Tibial nerve (tissue), 4 donors: Measurements from ENCODE around the gene RNF217. TPM values are rescaled to one million over a fixed set of nuclear protein-coding genes. Genes with fewer than 3 reads are reported as not detected.

ENCODE experiments used
- DNase-seq, 2 donors: peaks; one replicate each; pipeline ENCODE4 v3.0.0-alpha.2; 2019; ENCODE audit warnings: low spot score in 2 of 2
- H3K27ac ChIP-seq, 4 donors: fragments of 200-600 bp; sonication (generic) in 3 of 4; one replicate each; pipeline ENCODE4 v1.5.1; 2017 to 2019; ENCODE audit warnings: mild to moderate bottlenecking in 1 of 4
- H3K27me3 ChIP-seq, 2 donors: fragments of 200-600 bp; sonication (generic) in 1 of 2; one replicate each; pipeline versions ENCODE4 v1.5.1 to v1.6.0; 2017 to 2019
- H3K36me3 ChIP-seq, 3 donors: fragments of 200-600 bp; sonication (generic); one replicate each; pipeline ENCODE4 v1.5.1; 2018 to 2019
- H3K4me1 ChIP-seq, 4 donors: fragments of 200-600 bp; sonication (generic) in 3 of 4; one replicate each; pipeline ENCODE4 v1.5.1; 2017 to 2019
- H3K4me3 ChIP-seq, 4 donors: fragments of 200-600 bp; sonication (generic) in 3 of 4; one replicate each; pipeline ENCODE4 v1.5.1; 2017 to 2019; ENCODE audit warnings: mild to moderate bottlenecking in 1 of 4, moderate library complexity in 1 of 4
- H3K9me3 ChIP-seq, 4 donors: fragments of 200-600 bp; sonication (generic) in 3 of 4; one replicate each; pipeline ENCODE4 v1.5.1; 2017 to 2019
- CTCF ChIP-seq, 5 experiments: fragments of 200-600 bp in 3 of 5; fragments of 450-650 bp in 2 of 5; sonication (generic) in 3 of 5; IDR thresholded peaks; one replicate each; pipeline ENCODE4 v1.5.1; 2016 to 2019; ENCODE audit warnings: antibody characterized with exemption in 5 of 5, mild to moderate bottlenecking in 3 of 5, moderate library complexity in 2 of 5
- EP300 ChIP-seq, 2 donors: sonication (generic); formaldehyde crosslinking; IDR thresholded peaks; one replicate each; pipeline ENCODE4 v1.6.1; 2017; ENCODE audit warnings: antibody characterized with exemption in 2 of 2, mild to moderate bottlenecking in 1 of 2
- POLR2A ChIP-seq, 2 donors: fragments of 450-650 bp; IDR thresholded peaks; one replicate each; pipeline ENCODE4 v1.6.1; 2017; ENCODE audit warnings: antibody characterized with exemption in 2 of 2, mild to moderate bottlenecking in 2 of 2, moderate library complexity in 2 of 2
- WGBS, 2 donors: methylation state at CpG; one replicate each; pipeline ENCODE4 v1.1.5; 2018; 5-methylcytosine and 5-hydroxymethylcytosine counted together
- total RNA-seq, 4 donors: library from RNA; depleted of rRNA; stranded (reverse); fragments of >200 nt; gene quantifications; one replicate each; pipeline ENCODE4 v1.1.0, GENCODE V29; 2016

RNF217 gene
- total RNA-seq, 4 donors from 2014 or later: 26.7 to 40.2 (median 35.5) TPM

- WGBS, 2 donors: 92 to 94% methylated on average over 1 of the region's 1 CpG
- Histone ChIP-seq H3K27me3 (no peaks in the 10 kb centered on the region), H3K36me3 (peaks cover 0 to 25% (median under 1%) of the 10 kb centered on the region in 3 donors), H3K27ac (no peak overlapping the region), H3K9me3 (no peaks in the 10 kb centered on the region), H3K4me1 (peaks cover 0 to 59% (median 7%) of the 10 kb centered on the region in 4 donors), H3K4me3 (no peak overlapping the region)
- DNase-seq: no peak
- no peak for TF ChIP-seq EP300 (IDR thresholded peaks at IDR 0.05)
- no peak for TF ChIP-seq CTCF (IDR thresholded peaks at IDR 0.05)
- no peak for TF ChIP-seq POLR2A (IDR thresholded peaks at IDR 0.05)
Observed at GRCh38 chr6:124967444-124967843, 5.2 kb downstream of the RNF217 start.

GRCh38 chr6:124968401-124968800 lies 6.2 kb downstream of the RNF217 start:
- Histone ChIP-seq H3K36me3 (peaks cover 0 to 35% (median 3%) of the 10 kb centered on the region in 3 donors), H3K27me3 (no peaks in the 10 kb centered on the region), H3K4me1 (peaks cover 0 to 59% (median 7%) of the 10 kb centered on the region in 4 donors), H3K4me3 (no peak overlapping the region), H3K9me3 (no peaks in the 10 kb centered on the region), H3K27ac (no peak overlapping the region)
- DNase-seq: no peak
- TF ChIP-seq CTCF (IDR thresholded peaks at IDR 0.05) (no peak), POLR2A (IDR thresholded peaks at IDR 0.05) (no peak), EP300 (IDR thresholded peaks at IDR 0.05) (no peak)
- 55 to 70% methylated on average over 1 of the region's 1 CpG for WGBS, 2 donors

- DNase-seq: no peak
- no peak overlapping the region for H3K27ac ChIP-seq
- H3K4me1 ChIP-seq: peaks cover 0 to 47% (median under 1%) of the 10 kb centered on the region in 4 donors
- no peaks in the 10 kb centered on the region for H3K27me3 ChIP-seq
- TF ChIP-seq CTCF (IDR thresholded peaks at IDR 0.05) (no peak), POLR2A (IDR thresholded peaks at IDR 0.05) (no peak), EP300 (IDR thresholded peaks at IDR 0.05) (no peak)
- H3K36me3 ChIP-seq: peaks cover 0 to 42% (median 3%) of the 10 kb centered on the region in 3 donors
- 79 to 82% methylated on average over 5 of the region's 5 CpGs for WGBS, 2 donors
- H3K9me3 ChIP-seq: no peaks in the 10 kb centered on the region
- no peak overlapping the region for H3K4me3 ChIP-seq
Observed at GRCh38 chr6:124970243-124970642, 8.0 kb downstream of the RNF217 start.

- no peak for DNase-seq
- Histone ChIP-seq H3K9me3 (no peaks in the 10 kb centered on the region), H3K4me3 (no peak overlapping the region), H3K27ac (no peak overlapping the region), H3K4me1 (peaks cover 0 to 42% (median 0%) of the 10 kb centered on the region in 4 donors), H3K27me3 (no peaks in the 10 kb centered on the region), H3K36me3 (peaks cover 0 to 42% (median 3%) of the 10 kb centered on the region in 3 donors)
- WGBS, 2 donors: 86 to 89% methylated on average over 2 of the region's 2 CpGs
- TF ChIP-seq POLR2A (IDR thresholded peaks at IDR 0.05) (no peak), EP300 (IDR thresholded peaks at IDR 0.05) (no peak), CTCF (IDR thresholded peaks at IDR 0.05) (no peak)
Observed at GRCh38 chr6:124970763-124971162, 8.5 kb downstream of the RNF217 start.

GRCh38 chr6:124973780-124974179 lies 11.5 kb downstream of the RNF217 start:
- TF ChIP-seq CTCF (IDR thresholded peaks at IDR 0.05) (no peak), POLR2A (IDR thresholded peaks at IDR 0.05) (no peak), EP300 (IDR thresholded peaks at IDR 0.05) (no peak)
- Histone ChIP-seq H3K36me3 (peaks cover 0 to 53% (median 3%) of the 10 kb centered on the region in 3 donors), H3K4me3 (no peak overlapping the region), H3K4me1 (peaks cover 0 to 13% (median 0%) of the 10 kb centered on the region in 4 donors), H3K27me3 (no peaks in the 10 kb centered on the region), H3K9me3 (peaks cover 0 to 7% (median 0%) of the 10 kb centered on the region in 4 donors), H3K27ac (no peak overlapping the region)
- WGBS, 2 donors: 84 to 89% methylated on average over 6 of the region's 6 CpGs
- DNase-seq: no peak
